Stimulated activated CD4-positive, alpha-beta T cell treated with anti-CD3 and anti-CD28 coated beads, Interleukin-2, amount 100 ng/mL, for 4 hours (primary cell): ENCODE results near the gene KCNJ14.

ENCODE experiments used
- DNase-seq: peaks from one replicate; pipeline ENCODE4 v3.0.0-alpha.2; 2020; ENCODE audit warnings: low read depth

Gene KCNJ14

DNA sequence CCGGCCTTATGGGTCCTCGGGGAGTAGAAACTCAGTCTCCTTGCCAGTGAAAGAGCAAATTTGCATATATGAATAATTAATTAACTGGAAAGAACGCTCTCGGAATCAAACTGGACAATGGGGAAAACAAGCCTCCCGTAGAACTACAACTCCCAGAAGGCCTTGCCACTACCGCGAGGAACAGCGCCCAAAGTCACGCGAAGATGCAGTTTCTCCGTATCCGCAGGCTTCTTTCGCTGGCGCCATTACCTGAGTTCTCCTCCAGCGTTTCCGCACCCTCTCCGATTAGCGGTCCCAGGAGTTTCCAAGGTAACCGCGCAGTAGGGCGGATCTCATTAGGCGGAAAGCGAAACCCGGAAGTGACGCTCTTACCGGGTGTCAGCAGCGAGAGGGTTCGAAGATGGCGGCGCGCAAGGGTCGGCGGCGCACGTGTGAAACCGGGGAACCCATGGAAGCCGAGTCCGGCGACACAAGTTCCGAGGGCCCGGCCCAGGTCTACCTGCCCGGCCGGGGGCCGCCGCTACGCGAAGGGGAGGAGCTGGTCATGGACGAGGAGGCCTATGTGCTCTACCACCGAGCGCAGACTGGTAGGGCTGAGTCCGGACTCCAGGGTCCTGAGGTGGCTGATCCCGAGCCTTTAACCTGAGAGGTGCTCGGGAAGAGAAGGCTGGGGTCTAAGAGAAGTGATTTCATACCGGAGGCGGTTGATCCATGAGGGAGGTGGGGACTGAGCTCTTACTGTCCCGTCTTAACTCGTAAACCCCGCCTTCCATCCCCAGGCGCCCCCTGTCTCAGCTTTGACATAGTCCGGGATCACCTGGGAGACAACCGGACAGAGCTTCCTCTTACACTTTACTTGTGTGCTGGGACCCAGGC, 9.5 kb upstream of the KCNJ14 start, which contains the start of gene GRWD1:
Gene GRWD1, plus strand, starts transcription at position 378 of the 876 bp plus-strand sequence. Its CDS starts 23 bp downstream, at position 401.
- DNase-seq: peak; percentile 94

DNA sequence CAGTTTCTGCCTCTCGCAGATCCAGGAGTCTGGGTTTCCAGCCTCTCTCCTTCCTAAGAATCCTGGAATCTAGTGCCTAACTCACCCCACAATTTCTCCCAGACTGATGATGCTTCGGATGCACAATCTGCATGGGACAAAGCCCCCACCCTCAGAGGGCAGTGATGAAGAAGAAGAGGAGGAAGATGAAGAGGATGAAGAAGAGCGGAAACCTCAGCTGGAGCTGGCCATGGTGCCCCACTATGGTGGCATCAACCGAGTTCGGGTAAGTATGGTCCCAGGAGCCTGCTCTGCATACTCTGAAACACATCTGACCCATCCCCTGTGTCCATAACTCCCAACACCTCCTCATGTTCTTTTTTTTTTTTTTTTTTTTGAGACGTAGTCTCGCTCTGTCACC, 8.8 kb upstream of the KCNJ14 start:
- no peak for DNase-seq

DNA sequence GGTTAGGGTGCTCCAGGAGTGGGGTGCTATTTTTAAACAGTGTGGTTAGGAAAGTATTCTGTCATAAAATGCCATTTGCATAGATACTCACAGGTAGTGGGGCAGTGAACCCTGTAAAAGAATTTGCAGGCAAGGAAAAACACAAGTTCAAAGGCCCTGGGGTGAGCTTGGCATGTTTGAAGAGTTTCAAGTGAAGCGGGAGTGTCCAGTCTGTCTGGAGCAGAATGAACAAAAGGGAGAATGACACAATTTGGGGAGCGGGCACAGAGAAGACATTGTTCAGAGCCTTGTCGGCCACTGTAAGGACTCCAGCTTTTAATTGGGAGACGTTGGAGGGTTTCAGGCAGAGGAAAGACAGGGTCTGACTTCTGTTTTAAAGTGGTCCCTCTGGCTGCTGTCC, 6.8 kb upstream of the KCNJ14 start:
- no peak for DNase-seq

DNA sequence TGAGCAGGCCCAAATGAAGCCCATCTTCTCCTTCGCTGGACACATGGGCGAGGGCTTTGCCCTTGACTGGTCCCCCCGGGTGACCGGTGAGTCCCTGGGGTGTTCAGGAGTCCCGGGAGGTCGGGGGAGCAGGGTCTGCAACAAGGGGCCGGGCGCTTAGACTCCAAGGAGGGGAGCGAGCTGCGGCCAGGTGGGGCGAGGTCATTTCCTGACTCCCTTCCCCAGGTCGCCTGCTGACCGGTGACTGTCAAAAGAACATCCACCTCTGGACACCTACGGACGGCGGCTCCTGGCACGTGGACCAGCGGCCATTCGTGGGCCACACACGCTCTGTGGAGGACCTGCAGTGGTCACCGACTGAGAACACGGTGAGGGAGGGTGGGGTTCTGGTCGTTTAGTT, 4.9 kb upstream of the KCNJ14 start:
- no peak for DNase-seq

DNA sequence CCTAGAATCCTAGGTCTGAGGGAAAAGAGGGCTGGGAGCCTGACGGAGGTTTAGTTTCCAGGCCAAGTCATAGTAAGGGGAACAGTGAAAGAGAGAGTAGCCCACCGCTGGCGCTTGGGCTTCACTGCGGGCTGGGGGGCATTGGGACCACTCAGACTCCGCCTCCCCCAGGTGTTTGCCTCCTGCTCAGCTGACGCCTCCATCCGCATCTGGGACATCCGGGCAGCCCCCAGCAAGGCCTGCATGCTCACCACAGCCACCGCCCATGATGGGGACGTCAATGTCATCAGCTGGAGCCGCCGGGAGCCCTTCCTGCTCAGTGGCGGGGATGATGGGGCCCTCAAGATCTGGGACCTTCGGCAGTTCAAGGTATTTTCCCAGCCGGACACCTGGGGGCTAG, 4.5 kb upstream of the KCNJ14 start:
- no peak for DNase-seq

DNA sequence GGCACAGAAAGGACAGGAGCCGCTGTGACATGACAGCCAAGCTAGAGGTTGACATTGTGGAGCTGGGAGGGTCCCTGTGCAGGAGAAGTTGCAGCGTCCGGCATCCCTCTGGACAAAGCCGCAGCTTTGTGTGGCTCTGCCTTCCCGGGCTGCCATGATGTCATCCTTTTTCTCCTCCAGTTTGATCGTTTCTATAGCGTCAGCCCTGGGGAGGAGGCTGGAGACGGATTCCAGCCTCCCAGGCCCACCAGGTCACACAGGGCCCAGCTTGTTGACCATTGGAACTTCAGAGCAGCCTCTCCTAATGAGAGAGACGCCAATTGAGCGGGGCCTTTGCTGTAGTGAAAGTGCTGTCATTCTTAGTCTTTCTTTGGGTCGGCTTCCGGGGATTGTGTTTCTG, 3.8 kb upstream of the KCNJ14 start:
- DNase-seq: no peak

DNA sequence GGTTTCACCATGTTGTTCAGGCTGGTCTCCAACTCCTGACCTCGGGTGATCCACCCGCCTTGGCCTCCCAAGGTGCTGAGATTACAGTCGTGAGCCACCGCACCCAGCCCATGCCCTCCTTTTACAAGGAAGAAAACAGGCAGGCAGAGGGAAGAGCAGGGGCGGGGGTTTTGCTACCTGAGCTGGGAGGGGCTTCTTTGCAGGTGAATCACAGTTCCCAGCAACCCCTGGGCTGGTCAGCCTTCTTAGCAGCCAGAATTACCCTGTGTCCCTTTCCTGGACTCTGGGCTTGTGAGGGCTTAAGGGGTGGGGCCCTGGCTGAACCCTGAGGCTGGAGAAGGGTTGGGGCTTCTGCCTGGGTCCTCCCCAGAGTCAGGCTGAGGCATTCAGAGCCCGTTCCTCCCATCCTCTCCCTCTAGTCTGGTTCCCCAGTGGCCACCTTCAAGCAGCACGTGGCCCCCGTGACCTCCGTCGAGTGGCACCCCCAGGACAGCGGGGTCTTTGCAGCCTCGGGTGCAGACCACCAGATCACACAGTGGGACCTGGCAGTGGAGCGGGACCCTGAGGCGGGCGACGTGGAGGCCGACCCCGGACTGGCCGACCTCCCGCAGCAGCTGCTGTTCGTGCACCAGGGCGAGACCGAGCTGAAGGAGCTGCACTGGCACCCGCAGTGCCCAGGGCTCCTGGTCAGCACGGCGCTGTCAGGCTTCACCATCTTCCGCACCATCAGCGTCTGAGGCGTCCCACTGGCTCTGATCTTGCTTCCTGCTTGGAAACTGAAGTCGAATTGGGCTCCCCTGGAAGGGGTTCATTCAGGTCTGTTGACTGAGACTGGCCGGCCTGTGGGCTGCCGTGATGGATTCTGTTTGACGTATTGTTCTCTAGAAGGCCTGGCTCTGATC, 2.8 kb upstream of the KCNJ14 start:
- DNase-seq: no peak

DNA sequence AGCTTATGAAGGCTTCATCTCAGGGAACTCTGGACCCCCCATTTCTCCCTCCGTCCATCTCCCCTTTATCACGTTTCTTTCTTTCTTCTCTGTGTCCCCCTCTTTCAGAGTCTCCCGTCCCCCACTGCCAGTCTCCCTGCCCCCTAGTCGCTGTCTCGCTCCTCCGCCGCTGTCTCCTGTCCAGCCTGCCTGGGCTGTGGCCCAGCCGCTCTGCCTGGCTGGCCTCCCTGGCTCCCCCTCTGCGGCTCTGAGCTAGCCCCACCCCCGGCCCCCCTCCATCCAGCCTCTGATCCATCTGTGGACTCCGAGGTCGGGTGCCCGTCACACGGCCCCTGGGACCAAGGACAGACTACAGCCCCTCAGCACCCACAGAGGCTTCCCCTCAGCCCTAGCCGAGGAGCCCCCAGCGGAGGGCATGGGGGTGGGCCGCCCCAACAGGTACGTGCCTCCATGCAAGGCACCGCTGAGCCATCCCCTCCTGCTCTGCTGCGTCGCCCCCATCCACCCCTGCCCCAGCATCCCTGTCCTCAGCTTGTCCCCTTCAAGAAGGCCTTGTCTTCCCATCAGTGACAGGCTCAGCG, 1.1 kb upstream of the KCNJ14 start:
- DNase-seq: no peak

DNA sequence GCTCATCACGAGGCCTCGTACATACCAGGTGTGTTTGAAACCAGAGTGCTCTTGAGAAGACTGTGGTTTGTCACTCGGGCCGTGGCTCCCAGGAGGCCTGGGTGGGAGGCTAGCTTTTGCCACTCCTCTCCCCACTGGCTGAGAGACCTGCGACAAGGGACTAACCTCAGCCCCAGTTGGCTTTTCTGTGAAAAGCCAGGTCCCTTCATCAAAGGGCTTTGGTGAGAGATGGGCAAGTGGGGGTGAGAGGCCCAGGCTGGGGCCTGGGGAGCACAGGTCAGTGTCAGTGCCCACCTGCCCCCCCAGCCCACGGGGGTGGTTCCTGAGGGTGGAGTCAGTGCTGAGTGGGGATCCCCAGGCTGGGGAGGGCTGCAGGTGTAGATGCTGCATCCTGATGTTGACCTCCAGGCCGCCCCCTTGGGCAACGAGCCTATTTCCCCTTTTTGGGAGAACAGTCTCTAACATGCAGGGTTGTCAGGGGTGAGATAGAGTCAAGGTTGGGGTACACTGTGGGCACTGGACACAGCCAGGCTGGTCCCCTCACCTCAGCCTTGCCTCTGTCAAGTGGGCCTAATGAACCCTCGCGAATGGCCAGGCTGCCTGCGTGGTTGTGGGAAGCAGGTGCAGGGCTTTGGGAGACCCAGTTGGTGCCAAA, 661 bp downstream of the KCNJ14 start:
- DNase-seq: no peak

DNA sequence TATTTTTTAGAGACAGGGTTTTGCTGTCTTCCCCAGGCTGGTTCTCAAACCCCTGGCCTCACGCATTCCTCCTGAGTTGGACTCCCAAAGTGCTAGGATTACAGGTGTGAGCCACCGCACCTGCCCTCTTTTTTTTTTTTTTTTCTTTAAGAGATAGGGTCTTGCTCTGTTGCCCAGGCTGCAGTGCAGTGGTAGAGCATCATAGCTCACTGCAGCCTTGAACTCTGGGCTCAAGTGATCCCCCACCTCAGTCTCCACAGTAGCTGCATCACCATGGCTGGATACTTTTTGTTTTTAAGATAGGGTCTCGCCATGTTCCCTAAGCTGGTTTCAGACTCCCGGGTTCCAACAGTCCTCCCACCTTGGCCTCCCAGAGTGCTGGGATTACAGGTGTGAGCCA, 1.5 kb downstream of the KCNJ14 start:
- no peak for DNase-seq

DNA sequence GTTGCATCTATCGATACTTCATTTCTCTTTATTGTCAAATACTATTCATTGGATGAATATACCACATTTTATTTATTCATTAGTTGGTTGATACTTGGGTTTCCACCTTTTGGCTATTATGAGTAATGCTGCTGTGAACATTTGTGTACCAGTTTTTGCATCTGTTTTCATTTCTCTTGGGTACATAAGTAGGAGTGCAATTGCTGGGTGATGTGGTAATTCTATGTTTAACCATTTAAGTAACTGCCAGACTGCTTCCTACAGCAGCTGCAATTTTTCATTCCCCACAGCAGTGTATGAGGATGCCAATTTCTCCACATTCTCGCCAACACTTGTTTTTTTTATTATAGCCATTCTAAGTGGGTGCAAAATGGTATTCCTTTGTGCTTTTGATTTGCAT, 2.6 kb downstream of the KCNJ14 start:
- DNase-seq: no peak

DNA sequence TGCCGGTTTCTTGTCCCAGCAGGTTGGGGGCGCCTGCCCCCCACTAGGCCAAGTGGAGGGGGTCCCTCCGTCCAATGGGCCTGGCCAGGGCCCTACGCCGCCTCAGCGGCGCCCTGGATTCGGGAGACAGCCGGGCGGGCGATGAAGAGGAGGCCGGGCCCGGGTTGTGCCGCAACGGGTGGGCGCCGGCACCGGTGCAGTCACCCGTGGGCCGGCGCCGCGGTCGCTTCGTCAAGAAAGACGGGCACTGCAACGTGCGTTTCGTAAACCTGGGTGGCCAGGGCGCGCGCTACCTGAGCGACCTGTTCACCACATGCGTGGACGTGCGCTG, 6.2 kb downstream of the KCNJ14 start:
- DNase-seq: no peak

DNA sequence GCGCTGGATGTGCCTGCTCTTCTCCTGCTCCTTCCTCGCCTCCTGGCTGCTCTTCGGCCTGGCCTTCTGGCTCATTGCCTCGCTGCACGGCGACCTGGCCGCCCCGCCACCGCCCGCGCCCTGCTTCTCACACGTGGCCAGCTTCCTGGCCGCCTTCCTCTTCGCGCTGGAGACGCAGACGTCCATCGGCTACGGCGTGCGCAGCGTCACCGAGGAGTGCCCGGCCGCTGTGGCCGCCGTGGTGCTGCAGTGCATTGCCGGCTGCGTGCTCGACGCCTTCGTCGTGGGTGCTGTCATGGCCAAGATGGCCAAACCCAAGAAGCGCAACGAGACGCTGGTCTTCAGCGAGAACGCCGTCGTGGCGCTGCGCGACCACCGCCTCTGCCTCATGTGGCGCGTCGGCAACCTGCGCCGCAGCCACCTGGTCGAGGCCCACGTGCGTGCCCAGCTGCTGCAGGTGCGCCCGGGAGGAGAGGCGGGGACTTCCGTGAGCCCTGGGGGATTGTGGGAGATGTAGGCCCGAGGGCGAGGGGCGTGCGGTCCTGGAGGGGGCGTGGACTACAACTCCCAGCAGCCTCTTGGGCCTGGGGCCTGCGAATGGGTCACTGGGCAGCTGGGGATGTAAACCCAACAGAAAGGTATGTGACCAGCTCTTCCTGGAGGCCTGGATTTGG, 6.7 kb downstream of the KCNJ14 start:
- no peak for DNase-seq

DNA sequence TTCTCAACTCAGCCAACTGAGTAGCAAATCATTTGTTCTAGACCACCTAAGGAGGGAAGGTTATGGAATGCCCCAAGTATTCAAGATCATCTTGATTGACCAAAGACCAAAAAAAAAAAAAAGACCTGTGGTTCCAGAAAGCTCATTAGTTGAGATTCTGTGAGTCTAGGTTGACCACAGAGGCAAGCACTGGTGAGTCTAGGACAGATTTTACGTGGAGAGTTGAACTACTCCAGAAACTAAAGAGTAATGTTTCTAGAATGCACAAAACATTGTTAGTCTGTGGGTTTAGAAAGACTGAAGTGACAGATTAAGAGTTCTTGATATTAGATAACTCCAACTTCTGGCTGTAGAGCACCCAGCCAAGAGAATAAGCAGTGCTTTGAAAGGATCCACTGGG, 9.8 kb downstream of the KCNJ14 start:
- DNase-seq: no peak

DNA sequence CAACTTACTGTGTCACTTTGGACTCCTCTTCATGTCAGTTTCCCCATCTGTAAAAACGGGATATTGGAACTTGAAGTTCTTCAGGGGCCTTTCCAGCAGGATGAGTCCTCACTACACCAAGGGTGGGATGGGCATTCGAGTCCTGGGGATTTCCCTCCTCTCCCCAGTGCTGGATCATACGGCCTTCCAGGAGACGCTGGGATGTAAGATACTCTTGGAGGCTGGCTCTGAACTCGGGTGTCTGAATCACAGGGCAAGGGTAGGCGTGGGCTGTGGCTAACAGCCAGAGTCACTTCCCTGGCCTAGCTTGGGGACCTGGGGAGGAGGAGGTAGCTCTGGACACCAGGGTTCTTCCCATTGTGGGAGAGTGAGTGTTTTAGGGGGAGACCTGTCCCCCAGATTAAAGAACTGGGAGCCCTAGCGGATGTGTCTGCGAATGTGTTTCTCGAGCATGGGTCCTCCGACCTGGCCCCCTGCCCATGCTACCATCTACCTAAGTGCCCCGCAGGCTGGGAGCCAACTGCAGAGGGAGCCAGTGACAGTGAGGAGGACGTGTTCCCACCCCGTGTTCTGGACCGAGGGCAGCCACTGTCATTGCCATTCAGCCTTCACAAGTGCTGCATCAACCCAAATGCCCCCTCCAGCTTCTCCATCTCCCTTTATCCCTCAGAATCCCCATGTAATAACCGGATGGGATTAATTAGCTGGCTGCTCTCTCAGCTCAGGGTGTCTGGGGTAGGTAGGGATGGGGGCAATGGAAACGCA, 11.4 kb downstream of the KCNJ14 start:
- DNase-seq: no peak

DNA sequence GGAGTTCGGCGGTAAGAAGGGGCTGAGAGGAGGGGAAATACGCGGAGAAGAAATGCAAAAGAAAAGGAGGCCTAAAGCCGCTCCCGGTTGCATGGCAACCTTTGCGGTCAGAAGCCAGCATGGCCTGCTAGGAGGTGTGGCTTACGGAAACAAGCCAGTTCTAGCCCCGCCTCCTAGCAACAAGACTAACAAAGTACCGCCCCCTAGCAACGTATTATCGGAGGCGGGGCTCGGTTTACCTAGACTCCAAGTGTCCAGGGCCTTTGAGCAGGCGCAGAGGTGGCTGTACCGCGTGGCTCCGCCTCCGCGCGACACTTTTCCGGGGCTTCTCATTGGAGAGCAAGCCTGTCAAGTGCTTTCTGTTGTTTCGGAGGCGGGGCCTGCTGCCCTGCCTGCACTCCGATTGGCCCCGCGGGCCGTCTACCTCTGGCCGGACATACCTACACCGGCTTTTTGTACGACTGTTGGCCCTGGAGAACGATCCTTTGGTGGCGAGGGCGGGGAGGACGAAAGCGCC, 13.5 kb downstream of the KCNJ14 start:
- DNase-seq: peak; percentile 99

DNA sequence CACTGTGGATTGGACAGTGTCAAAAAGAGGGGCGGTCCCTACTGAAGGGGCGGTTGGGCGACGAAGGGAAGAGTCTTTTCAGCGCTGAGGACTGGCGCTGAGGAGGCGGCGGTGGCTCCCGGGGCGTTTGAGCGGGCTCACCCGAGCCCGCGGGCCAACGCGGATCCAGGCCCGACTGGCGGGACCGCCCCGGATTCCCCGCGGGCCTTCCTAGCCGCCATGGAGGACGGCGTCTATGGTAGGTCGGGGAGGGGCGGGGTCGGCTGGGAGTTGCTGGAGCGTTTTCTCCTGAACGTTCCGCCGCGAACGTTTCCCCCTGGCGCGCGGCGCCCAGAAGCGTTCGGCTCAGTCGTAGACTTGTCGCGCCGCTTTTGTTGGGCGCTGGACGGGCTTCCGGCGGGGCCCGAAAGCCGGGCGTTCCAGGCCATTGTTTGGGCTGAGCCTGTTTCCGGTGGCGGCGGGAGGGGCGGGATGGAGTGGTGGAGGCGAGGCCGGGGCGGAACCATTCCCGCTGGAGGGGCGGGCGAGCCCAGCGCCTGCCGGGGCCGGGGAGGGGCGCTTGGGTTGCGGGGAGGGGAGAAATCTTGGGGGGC, 14.0 kb downstream of the KCNJ14 start, which contains the start of gene CYTH2:
Gene CYTH2, plus strand, starts transcription at position 81 of the 593 bp plus-strand sequence. Its CDS starts 139 bp downstream, at position 220.
- DNase-seq: peak; percentile 31

DNA sequence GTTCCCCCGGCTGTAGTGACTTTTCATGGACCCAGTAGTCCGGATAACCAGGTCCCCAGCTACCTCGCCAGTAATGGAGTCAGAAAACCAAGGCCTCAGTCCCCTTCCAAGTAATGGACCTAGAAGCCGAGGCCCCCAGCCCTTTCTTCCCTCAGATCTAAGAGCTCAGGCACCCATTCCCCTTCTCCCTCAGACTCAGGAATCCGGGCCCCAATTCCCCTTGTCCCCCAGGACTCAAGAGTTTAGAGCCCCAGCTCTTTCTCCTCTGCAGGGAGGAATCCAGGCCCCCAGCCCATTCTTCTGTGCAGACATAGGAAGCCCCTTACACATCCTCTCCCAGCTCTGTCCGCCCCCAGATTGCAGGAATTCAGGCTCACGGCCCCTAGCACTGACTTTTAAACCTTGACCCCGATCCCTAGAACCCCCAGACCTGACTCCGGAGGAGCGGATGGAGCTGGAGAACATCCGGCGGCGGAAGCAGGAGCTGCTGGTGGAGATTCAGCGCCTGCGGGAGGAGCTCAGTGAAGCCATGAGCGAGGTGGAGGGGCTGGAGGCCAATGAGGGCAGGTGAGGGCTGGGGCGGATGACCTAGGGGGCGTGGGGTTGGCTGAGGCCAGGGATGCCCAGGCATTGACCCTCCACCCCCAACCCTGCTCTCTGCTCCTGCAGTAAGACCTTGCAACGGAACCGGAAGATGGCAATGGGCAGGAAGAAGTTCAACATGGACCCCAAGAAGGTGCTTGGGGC, 14.7 kb downstream of the KCNJ14 start:
- no peak for DNase-seq

DNA sequence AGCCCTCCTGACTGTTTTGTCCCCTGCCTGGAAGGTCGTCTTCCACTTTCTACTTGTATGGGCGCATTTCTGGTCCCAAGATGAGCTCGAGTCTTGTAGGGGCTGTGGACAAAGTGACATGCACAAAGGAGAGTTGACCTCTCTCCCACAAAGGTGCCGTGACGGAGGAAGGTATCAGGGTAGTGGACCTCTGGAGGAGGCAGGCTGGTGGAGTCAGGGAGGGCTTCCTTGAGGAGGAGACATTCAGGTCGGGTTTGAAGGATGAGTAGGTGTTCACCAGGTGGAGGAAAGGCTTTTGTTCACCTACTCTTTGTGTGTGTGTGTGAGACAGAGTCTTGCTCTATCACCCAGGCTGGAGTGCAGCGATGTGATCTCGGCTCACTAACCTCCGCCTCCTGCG, 15.5 kb downstream of the KCNJ14 start:
- no peak for DNase-seq
